HepG2 (cell line): ENCODE data around the gene HNRNPA1. TPM values are rescaled to one million over a fixed set of nuclear protein-coding genes. Genes with fewer than 3 reads are reported as not detected.

ENCODE experiments used
- ATAC-seq: fragments of 200-7000 bp; cut with Tn5 transposase; 3 replicates; pipeline ENCODE4 v1.9.1; 2020; ENCODE audit warnings: mild to moderate bottlenecking, moderate library complexity
- BruUV-seq: library from RNA; stranded (reverse); fragments of 400-500 nt; replicated peaks from 2 replicates; lab custom pipeline; 2021; lab: Mats Ljungman, UMichigan
- CTCF ChIA-PET: fragments of 300-600 bp; formaldehyde crosslinking; extraction: SDS; loops from one replicate; lab custom pipeline; 2021; ENCODE audit warnings: low total read pairs, inconsistent platforms, low intra/inter-chr PET ratio; lab: Yijun Ruan, JAX
- POLR2A ChIA-PET: fragments of 350-600 bp; sonication (Branson Sonifier 250); formaldehyde crosslinking; loops from one replicate; lab custom pipeline; 2020; ENCODE audit warnings: antibody characterized with exemption, inconsistent platforms; lab: Yijun Ruan, JAX
- DNase-seq: peaks from one replicate; pipeline ENCODE4 v3.0.0-alpha.2; 2015; ENCODE audit warnings: low spot score
- FAIRE-seq: peaks from 3 replicates; lab custom pipeline; 2011; peaks lifted over from hg19 to GRCh38; lab: Jason Lieb, UNC
- H2AFZ ChIP-seq: one replicate; pipeline ENCODE4 v1.6.1; 2011; ENCODE audit warnings: low read length, inconsistent platforms
- H3K27ac ChIP-seq: fragments of 300-600 bp; 3 replicates; pipeline ENCODE4 v1.8.0; 2011; ENCODE audit warnings: mixed run types, mild to moderate bottlenecking, mixed read lengths, low read length, inconsistent platforms; ENCODE audit not compliant: insufficient read depth; ENCODE audit errors: extremely low read length
- H3K27me3 ChIP-seq, 2 experiments: fragments of 200-600 bp in 1 of 2; 2 replicates in 1 of 2; 3 replicates in 1 of 2; pipeline versions ENCODE4 v1.6.0 to v1.8.0; 2011; ENCODE audit warnings: low read length in 2 of 2, mild to moderate bottlenecking in 2 of 2, moderate library complexity in 2 of 2, inconsistent platforms in 1 of 2; ENCODE audit not compliant: insufficient read depth in 2 of 2, control insufficient read depth in 1 of 2
- H3K36me3 ChIP-seq, 2 experiments: fragments of 200-600 bp in 1 of 2; replicated peaks in 1 of 2; 2 replicates in 1 of 2; 3 replicates in 1 of 2; pipeline versions ENCODE4 v1.5.1 to v1.8.0; 2011; ENCODE audit warnings: low read length in 2 of 2, inconsistent platforms in 1 of 2; ENCODE audit not compliant: insufficient read depth in 2 of 2, control insufficient read depth in 1 of 2
- H3K4me1 ChIP-seq: 2 replicates; pipeline ENCODE4 v1.5.1; 2012; ENCODE audit warnings: low read length, inconsistent platforms; ENCODE audit not compliant: insufficient read depth
- H3K4me2 ChIP-seq: 2 replicates; pipeline ENCODE4 v1.6.0; 2011; ENCODE audit warnings: low read depth, low read length, inconsistent platforms
- H3K4me3 ChIP-seq, 3 experiments: fragments of 200-600 bp in 1 of 3; sonication (generic), shearing (Covaris generic) in 1 of 3; replicated peaks in 1 of 3; 2 replicates each; pipeline ENCODE4 v1.5.1; 2011 to 2016; ENCODE audit warnings: low read length in 3 of 3, inconsistent platforms in 2 of 3, low read depth in 2 of 3, mild to moderate bottlenecking in 2 of 3, control low read depth in 1 of 3, mixed read lengths in 1 of 3; ENCODE audit not compliant: insufficient read depth in 1 of 3
- H3K79me2 ChIP-seq: one replicate; pipeline ENCODE4 v1.6.1; 2011; ENCODE audit warnings: low read length, inconsistent platforms; ENCODE audit not compliant: insufficient read depth
- H3K9ac ChIP-seq: 2 replicates; pipeline ENCODE4 v1.6.0; 2011; ENCODE audit warnings: mild to moderate bottlenecking, low read depth, low read length, inconsistent platforms; ENCODE audit not compliant: insufficient read depth
- H3K9me3 ChIP-seq: 2 replicates; pipeline ENCODE4 v1.5.1; 2012; ENCODE audit warnings: mild to moderate bottlenecking, low read length
- H4K20me1 ChIP-seq: 2 replicates; pipeline ENCODE4 v1.6.0; 2011; ENCODE audit warnings: inconsistent platforms, mild to moderate bottlenecking, low read length, moderate library complexity; ENCODE audit not compliant: insufficient read depth
- CENPT ChIP-seq: sonication (generic); formaldehyde crosslinking; IDR thresholded peaks from 2 replicates; pipeline ENCODE4 v1.8.0; 2022; ENCODE audit warnings: low read depth, mild to moderate bottlenecking, moderate library complexity, missing genetic modification reagents
- FOXM1 ChIP-seq: sonication (generic); formaldehyde crosslinking; IDR thresholded peaks from 2 replicates; pipeline ENCODE4 v1.5.0; 2020; ENCODE audit warnings: missing genetic modification reagents
- IRX3 ChIP-seq: sonication (generic); formaldehyde crosslinking; IDR thresholded peaks from 2 replicates; pipeline ENCODE4 v1.8.1; 2023; ENCODE audit warnings: mild to moderate bottlenecking, low read depth, missing genetic modification reagents, borderline replicate concordance
- PBX3 ChIP-seq: sonication (generic); formaldehyde crosslinking; IDR thresholded peaks from 2 replicates; pipeline ENCODE4 v1.8.1; 2023; ENCODE audit warnings: missing genetic modification reagents, inconsistent platforms, borderline replicate concordance
- SMC3 ChIP-seq: IDR thresholded peaks from 2 replicates; pipeline ENCODE4 v1.6.1; 2011; ENCODE audit warnings: low read length, improper control_type of control experiment
- THAP8 ChIP-seq: sonication (generic); formaldehyde crosslinking; IDR thresholded peaks from 2 replicates; pipeline ENCODE4 v1.5.1; 2020; ENCODE audit warnings: missing genetic modification reagents, mild to moderate bottlenecking, borderline replicate concordance
- ZNF124 ChIP-seq: sonication (generic); formaldehyde crosslinking; IDR thresholded peaks from 2 replicates; pipeline ENCODE4 v1.4.0; 2020; ENCODE audit warnings: missing genetic modification reagents
- ZNF639 ChIP-seq: conservative IDR thresholded peaks from 2 replicates; pipeline ENCODE4 v1.6.1; 2018; ENCODE audit warnings: missing genetic modification reagents
- WGBS: methylation state at CpG from one replicate; pipeline ENCODE4 v1.1.6; 2017; ENCODE audit warnings: low lambda C conversion rate; 5-methylcytosine and 5-hydroxymethylcytosine counted together
- in situ Hi-C: cut with HindIII; loops from 2 replicates; pipeline ENCODE4 v1.10.0; 2017; ENCODE audit warnings: low pct_unique_long_range_greater_than_20kb; ENCODE audit not compliant: extremely low pct_ligation_motif_present
- intact Hi-C: fragments of 100-400 bp; cut with micrococcal nuclease; formaldehyde crosslinking; loops from one replicate; pipeline ENCODE4 v1.10.0; 2022; ENCODE audit not compliant: unreplicated experiment
- polyA plus RNA-seq, 8 experiments: library from polyadenylated mRNA; depleted of rRNA in 3 of 8; stranded (reverse) in 7 of 8; unstranded in 1 of 8; fragments of >200 nt; fragmentation: Illumina TruSeq in 4 of 8; extraction: Trizol in 4 of 8; gene quantifications; 2 replicates each; pipeline versions ENCODE4 v1.2.1 to v1.2.3, GENCODE V29; 2011 to 2016; ENCODE audit warnings: low read depth in 4 of 8, missing spikeins in 1 of 8, mixed read lengths in 1 of 8; ENCODE audit not compliant: insufficient read depth in 1 of 8
- total RNA-seq, 5 experiments: library from RNA; depleted of rRNA; stranded (reverse); fragments of >200 nt; fragmentation: Illumina TruSeq; extraction: Trizol; gene quantifications; 2 replicates each; pipeline ENCODE4 v1.2.3, GENCODE V29; 2016; ENCODE audit warnings: low read depth in 1 of 5
- TF ChIP-seq, protein P1 (sequence below): sonication (generic); formaldehyde crosslinking; IDR thresholded peaks from 2 replicates; pipeline ENCODE4 v1.4.0; 2020; ENCODE audit warnings: missing genetic modification reagents

Gene HNRNPA1
- total and polyA plus RNA-seq, 2 of the 13 experiments (the other 11 are each of a cell fraction or from before 2014, with no cell fraction given), result 535 to 1,820 TPM

- H3K9ac ChIP-seq, result no peak overlapping the region
- no peak overlapping the region for H3K4me2 ChIP-seq
- FAIRE-seq (no peak), ATAC-seq (no peak), DNase-seq (no peak)
- intact Hi-C loops (no loop called here), in situ Hi-C loops (no loop called here)
- no peaks in the 10 kb centered on the region for H3K9me3 ChIP-seq
- no peaks in the 10 kb centered on the region; a peak in 1 of 5 replicates for H3K27me3 ChIP-seq
- peaks cover 0 to 1% of the 10 kb centered on the region in 2 experiments; a peak in 2 of 5 replicates for H3K36me3 ChIP-seq
- ChIA-PET POLR2A (no interaction called here), CTCF (no interaction called here)
- H3K27ac ChIP-seq, result peak overlapping the region; percentile 22
- no TSS peak for BruUV-seq
- H3K4me1 ChIP-seq, result peaks cover 71% of the 10 kb centered on the region
- H2AFZ ChIP-seq, result no peak overlapping the region
- H3K4me3 ChIP-seq, result no peak overlapping the region
- 100% methylated on average over 3 of the region's 3 CpGs for WGBS
- TF ChIP-seq SMC3 (no peak), FOXM1 (CRISPR knock-in tag) (no peak)
- no peaks in the 10 kb centered on the region for H4K20me1 ChIP-seq
- peaks cover 34% of the 10 kb centered on the region for H3K79me2 ChIP-seq
Observed at GRCh38 chr12:54330442-54330841, 49.9 kb downstream of the HNRNPA1 start.

DNA sequence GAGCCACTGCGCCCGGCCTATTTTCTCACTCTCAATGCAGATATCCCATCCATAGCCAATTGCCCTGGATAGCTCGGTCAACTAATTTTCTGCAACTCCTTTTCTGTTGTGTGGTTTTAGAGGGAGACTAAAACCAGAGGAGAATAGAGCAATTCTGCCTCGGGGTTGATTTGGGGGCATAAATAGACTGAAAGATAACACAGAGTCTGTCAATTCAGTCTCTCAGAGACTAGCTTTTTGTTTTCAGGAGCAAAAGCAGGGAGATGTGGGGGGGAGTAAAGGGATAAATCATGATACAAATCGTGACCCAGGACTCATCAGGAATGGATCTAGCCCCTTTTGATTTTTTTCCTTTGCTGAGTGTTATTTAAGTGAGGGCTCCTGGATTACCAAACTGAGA, 50.9 kb downstream of the HNRNPA1 start:
- Histone ChIP-seq H3K79me2 (peaks cover 28% of the 10 kb centered on the region), H3K9ac (no peak overlapping the region), H3K4me2 (no peak overlapping the region), H3K9me3 (no peaks in the 10 kb centered on the region), H3K4me1 (peaks cover 77% of the 10 kb centered on the region), H3K4me3 (no peak overlapping the region), H3K27ac (no peak overlapping the region), H4K20me1 (no peaks in the 10 kb centered on the region), H2AFZ (no peak overlapping the region), H3K27me3 (no peaks in the 10 kb centered on the region), H3K36me3 (peaks cover 0 to 1% of the 10 kb centered on the region in 2 experiments; a peak in 2 of 5 replicates)
- 97% methylated on average over 5 of the region's 5 CpGs for whole genome bisulfite sequencing
- FAIRE-seq (no peak), ATAC-seq (no peak), DNase-seq (no peak)
- POLR2A ChIA-PET, result no interaction called here
- no TSS peak for BruUV-seq
- in situ Hi-C loops, result no loop called here
- intact Hi-C loops, result no loop called here
- CTCF ChIA-PET, result no interaction called here
- no peak for TF ChIP-seq CENPT (CRISPR knock-in tag)
- TF ChIP-seq ZNF639 (CRISPR knock-in tag), result no peak
- no peak for TF ChIP-seq IRX3 (CRISPR knock-in tag)
- no peak for TF ChIP-seq ZNF124 (CRISPR knock-in tag)
- TF ChIP-seq THAP8, result no peak
- no peak for TF ChIP-seq PBX3 (CRISPR knock-in tag)
- TF ChIP-seq, protein P1, sequence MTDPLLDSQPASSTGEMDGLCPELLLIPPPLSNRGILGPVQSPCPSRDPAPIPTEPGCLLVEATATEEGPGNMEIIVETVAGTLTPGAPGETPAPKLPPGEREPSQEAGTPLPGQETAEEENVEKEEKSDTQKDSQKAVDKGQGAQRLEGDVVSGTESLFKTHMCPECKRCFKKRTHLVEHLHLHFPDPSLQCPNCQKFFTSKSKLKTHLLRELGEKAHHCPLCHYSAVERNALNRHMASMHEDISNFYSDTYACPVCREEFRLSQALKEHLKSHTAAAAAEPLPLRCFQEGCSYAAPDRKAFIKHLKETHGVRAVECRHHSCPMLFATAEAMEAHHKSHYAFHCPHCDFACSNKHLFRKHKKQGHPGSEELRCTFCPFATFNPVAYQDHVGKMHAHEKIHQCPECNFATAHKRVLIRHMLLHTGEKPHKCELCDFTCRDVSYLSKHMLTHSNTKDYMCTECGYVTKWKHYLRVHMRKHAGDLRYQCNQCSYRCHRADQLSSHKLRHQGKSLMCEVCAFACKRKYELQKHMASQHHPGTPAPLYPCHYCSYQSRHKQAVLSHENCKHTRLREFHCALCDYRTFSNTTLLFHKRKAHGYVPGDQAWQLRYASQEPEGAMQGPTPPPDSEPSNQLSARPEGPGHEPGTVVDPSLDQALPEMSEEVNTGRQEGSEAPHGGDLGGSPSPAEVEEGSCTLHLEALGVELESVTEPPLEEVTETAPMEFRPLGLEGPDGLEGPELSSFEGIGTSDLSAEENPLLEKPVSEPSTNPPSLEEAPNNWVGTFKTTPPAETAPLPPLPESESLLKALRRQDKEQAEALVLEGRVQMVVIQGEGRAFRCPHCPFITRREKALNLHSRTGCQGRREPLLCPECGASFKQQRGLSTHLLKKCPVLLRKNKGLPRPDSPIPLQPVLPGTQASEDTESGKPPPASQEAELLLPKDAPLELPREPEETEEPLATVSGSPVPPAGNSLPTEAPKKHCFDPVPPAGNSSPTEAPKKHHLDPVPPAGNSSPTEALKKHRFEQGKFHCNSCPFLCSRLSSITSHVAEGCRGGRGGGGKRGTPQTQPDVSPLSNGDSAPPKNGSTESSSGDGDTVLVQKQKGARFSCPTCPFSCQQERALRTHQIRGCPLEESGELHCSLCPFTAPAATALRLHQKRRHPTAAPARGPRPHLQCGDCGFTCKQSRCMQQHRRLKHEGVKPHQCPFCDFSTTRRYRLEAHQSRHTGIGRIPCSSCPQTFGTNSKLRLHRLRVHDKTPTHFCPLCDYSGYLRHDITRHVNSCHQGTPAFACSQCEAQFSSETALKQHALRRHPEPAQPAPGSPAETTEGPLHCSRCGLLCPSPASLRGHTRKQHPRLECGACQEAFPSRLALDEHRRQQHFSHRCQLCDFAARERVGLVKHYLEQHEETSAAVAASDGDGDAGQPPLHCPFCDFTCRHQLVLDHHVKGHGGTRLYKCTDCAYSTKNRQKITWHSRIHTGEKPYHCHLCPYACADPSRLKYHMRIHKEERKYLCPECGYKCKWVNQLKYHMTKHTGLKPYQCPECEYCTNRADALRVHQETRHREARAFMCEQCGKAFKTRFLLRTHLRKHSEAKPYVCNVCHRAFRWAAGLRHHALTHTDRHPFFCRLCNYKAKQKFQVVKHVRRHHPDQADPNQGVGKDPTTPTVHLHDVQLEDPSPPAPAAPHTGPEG (CRISPR knock-in tag), result no peak
